AG09309 (cell line): ENCODE results near the gene NPHP1.
"Not testable (repeated sequence)": the region's sequence is repeated elsewhere in the genome, so short reads cannot be mapped to it uniquely, and the experiment has no call there.

ENCODE experiments used
- DNase-seq: peaks from one replicate; pipeline ENCODE4 v3.0.0-alpha.2; 2010; ENCODE audit warnings: low read depth
- H3K4me3 ChIP-seq: 2 replicates; pipeline ENCODE4 v1.5.1; 2011; ENCODE audit warnings: mild to moderate bottlenecking, low read depth, low read length, moderate library complexity; ENCODE audit not compliant: control insufficient read depth

NPHP1 gene

GRCh38 chr2:110083757-110084156, 121.1 kb downstream of the NPHP1 start:
- not testable (repeated sequence) for DNase-seq, H3K4me3 ChIP-seq

GRCh38 chr2:110083162-110083561, 121.7 kb downstream of the NPHP1 start:
- H3K4me3 ChIP-seq, DNase-seq: not testable (repeated sequence)

DNA sequence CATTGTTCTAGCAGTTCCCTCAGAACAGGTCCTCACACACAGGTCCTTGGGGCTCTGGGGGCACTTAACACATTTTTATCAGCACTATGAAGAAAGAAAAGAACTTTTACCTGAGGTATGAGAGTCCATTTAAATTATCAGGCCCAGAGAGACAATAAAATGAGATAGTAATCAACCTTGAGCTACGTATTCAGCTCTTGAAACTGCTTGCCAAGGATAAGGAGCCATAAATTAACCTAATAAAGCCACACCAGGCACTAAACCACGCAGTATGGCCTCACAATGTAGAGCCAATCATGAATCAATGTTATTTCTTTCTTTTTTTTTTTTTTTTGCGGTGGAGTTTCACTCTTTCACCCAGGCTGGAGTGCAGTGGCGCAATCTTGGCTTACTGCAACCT, 126.7 kb downstream of the NPHP1 start:
- DNase-seq, H3K4me3 ChIP-seq: not testable (repeated sequence)

GRCh38 chr2:110075896-110076295, 128.9 kb downstream of the NPHP1 start:
- DNase-seq, H3K4me3 ChIP-seq: not testable (repeated sequence)
